H1 (cell line): ENCODE measurements around the gene ZBTB2. TPM values are rescaled to one million over a fixed set of nuclear protein-coding genes. Genes with fewer than 3 reads are reported as not detected.

Experiments
- CTCF ChIA-PET: fragments of 300-600 bp; sonication (Branson Sonifier 250); formaldehyde crosslinking; loops from one replicate; lab custom pipeline; 2021; ENCODE audit not compliant: partially characterized antibody; lab: Charles Lee
- POLR2A ChIA-PET: fragments of 300-600 bp; sonication (Branson Sonifier 250); formaldehyde crosslinking; loops from one replicate; lab custom pipeline; 2021; ENCODE audit warnings: inconsistent platforms; ENCODE audit not compliant: partially characterized antibody; lab: Charles Lee
- DNase-seq, 2 experiments: peaks; one replicate each; pipeline versions ENCODE4 v3.0.0 to v3.0.0-alpha.2; 2010 to 2022; ENCODE audit warnings: low spot score in 2 of 2, low read depth in 1 of 2, mixed read lengths in 1 of 2
- FAIRE-seq: peaks from 2 replicates; lab custom pipeline; 2011; peaks lifted over from hg19 to GRCh38; lab: Jason Lieb, UNC
- H2AFZ ChIP-seq: 2 replicates; pipeline ENCODE4 v1.8.1; 2012; ENCODE audit warnings: low read length, inconsistent platforms
- H2AK5ac ChIP-seq: 2 replicates; pipeline ENCODE4 v1.6.1; 2013; ENCODE audit warnings: low read depth, low read length
- H2BK120ac ChIP-seq: replicated peaks from 2 replicates; pipeline ENCODE3; 2013; ENCODE audit warnings: low read depth, low read length, inconsistent platforms
- H2BK12ac ChIP-seq: 2 replicates; pipeline ENCODE4 v1.6.1; 2013; ENCODE audit warnings: low read depth, low read length
- H2BK15ac ChIP-seq: 2 replicates; pipeline ENCODE4 v1.6.1; 2013; ENCODE audit warnings: low read length
- H2BK20ac ChIP-seq: 2 replicates; pipeline ENCODE4 v1.6.1; 2013; ENCODE audit warnings: low read length
- H2BK5ac ChIP-seq: 2 replicates; pipeline ENCODE4 v1.6.1; 2013; ENCODE audit warnings: low read depth, low read length
- H3K14ac ChIP-seq: 2 replicates; pipeline ENCODE4 v1.6.1; 2013; ENCODE audit warnings: inconsistent platforms; ENCODE audit not compliant: insufficient read length
- H3K18ac ChIP-seq: 2 replicates; pipeline ENCODE4 v1.6.1; 2013; ENCODE audit warnings: low read length; ENCODE audit errors: extremely low read depth
- H3K23ac ChIP-seq: 2 replicates; pipeline ENCODE4 v1.6.1; 2013; ENCODE audit warnings: inconsistent platforms; ENCODE audit not compliant: insufficient read length
- H3K23me2 ChIP-seq: 2 replicates; pipeline ENCODE4 v1.6.1; 2013; ENCODE audit warnings: low read depth, low read length
- H3K27ac ChIP-seq: 2 replicates; pipeline ENCODE4 v1.6.1; 2011; ENCODE audit warnings: low read depth, low read length, inconsistent platforms
- H3K27me3 ChIP-seq, 4 experiments: replicated peaks in 1 of 4; 1 replicate in 1 of 4; 2 replicates in 3 of 4; pipeline versions ENCODE4 v1.6.1 to v1.8.1; 2011 to 2013; ENCODE audit warnings: low read length in 3 of 4, mild to moderate bottlenecking in 3 of 4, inconsistent platforms in 2 of 4, mixed read lengths in 2 of 4, moderate library complexity in 1 of 4; ENCODE audit not compliant: control insufficient read depth in 3 of 4, insufficient read depth in 3 of 4; ENCODE audit errors: extremely low read depth in 1 of 4
- H3K36me3 ChIP-seq, 4 experiments: 2 replicates each; pipeline versions ENCODE4 v1.6.1 to v1.8.1; 2011 to 2013; ENCODE audit warnings: mild to moderate bottlenecking in 4 of 4, low read length in 3 of 4, moderate library complexity in 2 of 4, control low read depth in 1 of 4, inconsistent platforms in 1 of 4; ENCODE audit not compliant: insufficient read depth in 4 of 4, control insufficient read depth in 2 of 4
- H3K4ac ChIP-seq: replicated peaks from 2 replicates; pipeline ENCODE3; 2013; ENCODE audit warnings: low read length, low read depth, mixed read lengths, inconsistent platforms; ENCODE audit not compliant: insufficient read length
- H3K4me1 ChIP-seq, 4 experiments: replicated peaks in 1 of 4; 1 replicate in 1 of 4; 2 replicates in 3 of 4; pipeline versions ENCODE4 v1.6.1 to v1.8.1; 2011 to 2013; ENCODE audit warnings: low read length in 3 of 4, inconsistent platforms in 2 of 4, mixed read lengths in 1 of 4; ENCODE audit not compliant: insufficient read depth in 4 of 4, control insufficient read depth in 3 of 4
- H3K4me2 ChIP-seq, 2 experiments: 2 replicates each; pipeline versions ENCODE4 v1.6.1 to v1.8.1; 2011 to 2013; ENCODE audit warnings: low read depth in 2 of 2, low read length in 2 of 2, control low read depth in 1 of 2, inconsistent platforms in 1 of 2, mild to moderate bottlenecking in 1 of 2; ENCODE audit not compliant: insufficient read depth in 1 of 2
- H3K4me3 ChIP-seq, 4 experiments: fragments of 200-600, 300-600 bp in 1 of 4; sonication (generic), shearing (Covaris generic), sonication (Bioruptor Twin) in 1 of 4; 2 replicates each; pipeline versions ENCODE4 v1.5.1 to v1.8.1; 2011 to 2016; ENCODE audit warnings: low read length in 4 of 4, low read depth in 3 of 4, control low read depth in 2 of 4, inconsistent platforms in 2 of 4, mild to moderate bottlenecking in 2 of 4, mixed read lengths in 1 of 4, moderate library complexity in 1 of 4; ENCODE audit not compliant: insufficient read depth in 2 of 4; ENCODE audit errors: extremely low read depth in 1 of 4
- H3K56ac ChIP-seq: replicated peaks from 2 replicates; pipeline ENCODE3; 2013; ENCODE audit warnings: low read depth, mild to moderate bottlenecking, mixed read lengths, low read length, inconsistent platforms; ENCODE audit not compliant: insufficient read length
- H3K79me1 ChIP-seq: 2 replicates; pipeline ENCODE4 v1.6.1; 2013; ENCODE audit warnings: low read depth, low read length, control low read depth
- H3K79me2 ChIP-seq, 2 experiments: 2 replicates each; pipeline versions ENCODE4 v1.6.1 to v1.8.1; 2012 to 2013; ENCODE audit warnings: low read length in 2 of 2, mild to moderate bottlenecking in 2 of 2, inconsistent platforms in 1 of 2; ENCODE audit not compliant: insufficient read depth in 2 of 2, control insufficient read depth in 1 of 2
- H3K9ac ChIP-seq, 4 experiments: replicated peaks in 1 of 4; 1 replicate in 1 of 4; 2 replicates in 3 of 4; pipeline versions ENCODE4 v1.6.1 to v1.8.1; 2011 to 2013; ENCODE audit warnings: low read depth in 3 of 4, low read length in 3 of 4, control low read depth in 2 of 4, mild to moderate bottlenecking in 2 of 4, moderate library complexity in 2 of 4, inconsistent platforms in 1 of 4; ENCODE audit errors: extremely low read depth in 1 of 4
- H3K9me3 ChIP-seq, 2 experiments: 2 replicates each; pipeline versions ENCODE4 v1.6.1 to v1.8.1; 2012 to 2013; ENCODE audit warnings: mild to moderate bottlenecking in 2 of 2, moderate library complexity in 2 of 2, control low read depth in 1 of 2, inconsistent platforms in 1 of 2, low read depth in 1 of 2, low read length in 1 of 2, mixed read lengths in 1 of 2; ENCODE audit not compliant: insufficient read depth in 2 of 2
- H4K20me1 ChIP-seq, 2 experiments: replicated peaks in 1 of 2; 2 replicates each; pipeline versions ENCODE3 to v1.8.1; 2011 to 2013; ENCODE audit warnings: inconsistent platforms in 2 of 2, low read length in 2 of 2, mild to moderate bottlenecking in 1 of 2; ENCODE audit not compliant: insufficient read depth in 2 of 2, control insufficient read depth in 1 of 2
- H4K5ac ChIP-seq: 2 replicates; pipeline ENCODE4 v1.6.1; 2013; ENCODE audit warnings: low read length, low read depth, mixed read lengths, inconsistent platforms; ENCODE audit not compliant: insufficient read length
- H4K8ac ChIP-seq: 2 replicates; pipeline ENCODE4 v1.8.0; 2013; ENCODE audit warnings: mild to moderate bottlenecking, moderate library complexity, low read length, inconsistent platforms; ENCODE audit not compliant: insufficient read depth; ENCODE audit errors: extremely low read depth
- H4K91ac ChIP-seq: replicated peaks from 2 replicates; pipeline ENCODE3; 2013; ENCODE audit warnings: low read length, mixed read lengths, inconsistent platforms; ENCODE audit not compliant: insufficient read length
- CREB1 ChIP-seq: IDR thresholded peaks from 2 replicates; pipeline ENCODE4 v1.6.1; 2012; ENCODE audit warnings: inconsistent platforms
- JUN ChIP-seq: IDR thresholded peaks from 2 replicates; pipeline ENCODE4 v1.6.1; 2011; ENCODE audit warnings: low read depth, mild to moderate bottlenecking, improper control_type of control experiment, low read length
- RAD21 ChIP-seq, 2 experiments: IDR thresholded peaks in 1 of 2; conservative IDR thresholded peaks in 1 of 2; 2 replicates each; pipeline ENCODE4 v1.6.1; 2011; ENCODE audit warnings: low read depth in 2 of 2, low read length in 2 of 2, improper control_type of control experiment in 1 of 2, inconsistent platforms in 1 of 2, mild to moderate bottlenecking in 1 of 2, moderate library complexity in 1 of 2
- SIN3A ChIP-seq, 2 experiments: IDR thresholded peaks in 1 of 2; conservative IDR thresholded peaks in 1 of 2; 2 replicates each; pipeline ENCODE4 v1.6.1; 2011 to 2012; ENCODE audit warnings: low read length in 2 of 2, improper control_type of control experiment in 1 of 2, low read depth in 1 of 2, mild to moderate bottlenecking in 1 of 2
- SRF ChIP-seq: IDR thresholded peaks from 2 replicates; pipeline ENCODE4 v1.6.1; 2011; ENCODE audit warnings: mild to moderate bottlenecking, low read depth, low read length, moderate library complexity
- TCF12 ChIP-seq: IDR thresholded peaks from 2 replicates; pipeline ENCODE4 v1.6.1; 2011; ENCODE audit warnings: low read depth, mild to moderate bottlenecking, low read length
- ZNF274 ChIP-seq: IDR thresholded peaks from 2 replicates; pipeline ENCODE4 v1.7.0; 2012; ENCODE audit warnings: low read length, borderline replicate concordance; ENCODE audit errors: extremely low read depth
- WGBS, 2 experiments: shearing (Covaris generic) in 1 of 2; methylation state at CpG; one replicate each; pipeline versions ENCODE4 v1.1.6 to v1.1.7; 2013 to 2015; ENCODE audit warnings: low lambda C conversion rate in 2 of 2, mixed read lengths in 2 of 2, inconsistent platforms in 1 of 2, low coverage in 1 of 2, missing lambda C conversion rate in 1 of 2; ENCODE audit not compliant: insufficient replicate concordance in 2 of 2, insufficient coverage in 1 of 2, insufficient read length in 1 of 2; ENCODE audit errors: extremely low coverage in 1 of 2, missing lambda C conversion rate in 1 of 2; 5-methylcytosine and 5-hydroxymethylcytosine counted together
- polyA plus RNA-seq, 7 experiments: library from polyadenylated mRNA; depleted of rRNA in 3 of 7; stranded (reverse) in 5 of 7; unstranded in 2 of 7; fragments of >200 nt in 5 of 7; fragments of 200-250 nt in 2 of 7; gene quantifications; 1 replicate in 5 of 7; 2 replicates in 1 of 7; 4 replicates in 1 of 7; pipeline versions ENCODE4 v1.2.1 to v1.2.3, GENCODE V29; 2011 to 2013; ENCODE audit warnings: missing spikeins in 2 of 7, mixed read lengths in 2 of 7
- total RNA-seq: library from RNA; stranded (reverse); fragmentation: NEBNext Ultra II Directional; extraction: Animal tissue kit (Norgen Biotek cat#: 25700); gene quantifications from 2 replicates; pipeline ENCODE4 v1.2.1, GENCODE V29; 2021
- TF ChIP-seq, protein P1 (sequence below): IDR thresholded peaks from 2 replicates; pipeline ENCODE4 v1.6.1; 2012; ENCODE audit warnings: inconsistent platforms
- TF ChIP-seq, protein P2 (sequence below): IDR thresholded peaks from 2 replicates; pipeline ENCODE4 v1.6.1; 2012; ENCODE audit warnings: inconsistent platforms

ZBTB2 gene
- total and polyA plus RNA-seq, 2 of the 8 experiments (the other 6 are each of a cell fraction or from before 2014, with no cell fraction given), result 16.1 to 23.7 TPM

DNA sequence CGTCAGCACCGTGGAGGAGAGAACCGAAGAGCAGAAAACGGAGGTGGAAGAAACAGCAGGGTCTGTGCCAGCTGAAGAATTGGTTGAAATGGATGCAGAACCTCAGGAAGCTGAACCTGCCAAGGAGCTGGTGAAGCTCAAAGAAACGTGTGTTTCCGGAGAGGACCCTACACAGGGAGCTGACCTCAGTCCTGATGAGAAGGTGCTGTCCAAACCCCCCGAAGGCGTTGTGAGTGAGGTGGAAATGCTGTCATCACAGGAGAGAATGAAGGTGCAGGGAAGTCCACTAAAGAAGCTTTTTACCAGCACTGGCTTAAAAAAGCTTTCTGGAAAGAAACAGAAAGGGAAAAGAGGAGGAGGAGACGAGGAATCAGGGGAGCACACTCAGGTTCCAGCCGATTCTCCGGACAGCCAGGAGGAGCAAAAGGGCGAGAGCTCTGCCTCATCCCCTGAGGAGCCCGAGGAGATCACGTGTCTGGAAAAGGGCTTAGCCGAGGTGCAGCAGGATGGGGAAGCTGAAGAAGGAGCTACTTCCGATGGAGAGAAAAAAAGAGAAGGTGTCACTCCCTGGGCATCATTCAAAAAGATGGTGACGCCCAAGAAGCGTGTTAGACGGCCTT, 41.6 kb downstream of the ZBTB2 start:
- no peak overlapping the region for H2AFZ ChIP-seq
- no peak overlapping the region for H4K91ac ChIP-seq
- no peak overlapping the region for H3K9ac ChIP-seq
- H2BK12ac ChIP-seq, result no peak overlapping the region
- no peak overlapping the region for H3K4me2 ChIP-seq
- H4K5ac ChIP-seq, result no peak overlapping the region
- H3K56ac ChIP-seq, result no peak overlapping the region
- peaks cover 0 to 2% of the 10 kb centered on the region in 2 experiments for H4K20me1 ChIP-seq
- ChIA-PET CTCF (interaction anchor here (1.4 kb wide), 1 partner anchor 12 kb away, joined by 4 read pairs; no protein-coding TSS in a partner anchor), POLR2A (interaction anchor here (0.9 to 1.2 kb wide), 2 partner anchors 40 to 484 kb away, joined by 3 read pairs; partner anchors contain the start of gene MTHFD1L)
- no peak overlapping the region for H2AK5ac ChIP-seq
- no peak overlapping the region for H2BK15ac ChIP-seq
- H3K36me3 ChIP-seq, result no peaks in the 10 kb centered on the region
- DNase-seq, result no peak
- no peak overlapping the region for H3K14ac ChIP-seq
- no peak overlapping the region for H3K18ac ChIP-seq
- no peak overlapping the region for H3K23ac ChIP-seq
- H3K4me3 ChIP-seq, result no peak overlapping the region
- H2BK5ac ChIP-seq, result no peak overlapping the region
- H2BK20ac ChIP-seq, result no peak overlapping the region
- H3K9me3 ChIP-seq, result no peaks in the 10 kb centered on the region
- no peak overlapping the region for H3K4ac ChIP-seq
- FAIRE-seq, result no peak
- H3K27me3 ChIP-seq, result no peaks in the 10 kb centered on the region
- H3K79me1 ChIP-seq, result no peaks in the 10 kb centered on the region
- TF ChIP-seq CREB1, result no peak
- TF ChIP-seq, protein P1, sequence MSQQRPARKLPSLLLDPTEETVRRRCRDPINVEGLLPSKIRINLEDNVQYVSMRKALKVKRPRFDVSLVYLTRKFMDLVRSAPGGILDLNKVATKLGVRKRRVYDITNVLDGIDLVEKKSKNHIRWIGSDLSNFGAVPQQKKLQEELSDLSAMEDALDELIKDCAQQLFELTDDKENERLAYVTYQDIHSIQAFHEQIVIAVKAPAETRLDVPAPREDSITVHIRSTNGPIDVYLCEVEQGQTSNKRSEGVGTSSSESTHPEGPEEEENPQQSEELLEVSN, result no peak
- no peak for TF ChIP-seq JUN
- TF ChIP-seq ZNF274, result no peak
- TF ChIP-seq SRF, result no peak
- TF ChIP-seq SIN3A (conservative IDR thresholded peaks at IDR 0.05 in 1 of 2, IDR thresholded peaks at IDR 0.05 in 1 of 2; ENCODE audit: low read depth in 1 of 2, low read length in 2 of 2), result no peak
- no peak for TF ChIP-seq RAD21 (IDR thresholded peaks at IDR 0.05 in 1 of 2, conservative IDR thresholded peaks at IDR 0.05 in 1 of 2; ENCODE audit: low read depth in 2 of 2, low read length in 2 of 2)
- no peak for TF ChIP-seq TCF12
- TF ChIP-seq, protein P2, sequence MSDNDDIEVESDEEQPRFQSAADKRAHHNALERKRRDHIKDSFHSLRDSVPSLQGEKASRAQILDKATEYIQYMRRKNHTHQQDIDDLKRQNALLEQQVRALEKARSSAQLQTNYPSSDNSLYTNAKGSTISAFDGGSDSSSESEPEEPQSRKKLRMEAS, result no peak
- H3K27ac ChIP-seq, result no peak overlapping the region
- H3K79me2 ChIP-seq, result no peaks in the 10 kb centered on the region
- H3K23me2 ChIP-seq, result no peaks in the 10 kb centered on the region; the same call in 1 of the 2 replicates
- 88% methylated on average over 19 of the region's 19 CpGs; no CpG with 5 or more reads in 1 of the 2 experiments for WGBS, 2 experiments
- H2BK120ac ChIP-seq, result no peak overlapping the region
- H4K8ac ChIP-seq, result no peak overlapping the region
- no peaks in the 10 kb centered on the region for H3K4me1 ChIP-seq
